ENCODE measurements around the gene CT83.
A peak's percentile ranks its signal among the peaks of the same experiment; 100 is the strongest.

Gene CT83

DNA sequence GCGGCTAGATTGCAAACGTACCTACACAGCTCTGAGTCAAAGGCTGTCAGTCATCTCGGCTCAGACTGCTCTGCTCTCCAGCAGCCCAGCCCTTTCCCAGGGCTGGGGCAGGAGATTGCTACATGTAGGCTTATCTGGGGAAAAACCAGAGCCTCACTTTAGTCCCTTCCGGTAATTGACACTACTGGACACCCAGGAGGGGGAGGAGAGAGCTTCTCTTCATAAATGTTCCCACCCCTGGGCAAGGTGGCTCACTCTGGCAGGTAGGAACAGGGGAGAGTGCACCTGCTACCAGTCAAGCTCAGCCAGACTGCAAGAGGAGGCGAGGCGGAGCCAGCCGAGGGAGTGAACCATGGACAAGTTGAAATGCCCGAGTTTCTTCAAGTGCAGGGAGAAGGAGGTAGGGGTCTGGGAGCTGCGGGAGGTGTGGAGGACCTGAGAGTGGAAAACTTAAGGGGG lies 26.4 kb downstream of the CT83 start, which contains the start of gene SLC6A14:
Gene SLC6A14 (plus strand): TSS at position 249 of the 459 bp plus-strand sequence. CDS start 104 bp downstream, at position 353.
- Mint-ChIP-seq H3K9me3 (no peaks in the 10 kb centered on the region), H3K27ac (no peak within 1 kb of the TSS), H3K27me3 (ENCODE audit: low read depth, poor library complexity) (no peaks in the 10 kb centered on the region), H3K4me1 (no peaks in the 10 kb centered on the region), H3K4me3 (no peak within 1 kb of the TSS), H3K36me3 (ENCODE audit: low read depth) (no peaks in the 10 kb centered on the region)
- peak; percentile 1 for DNase-seq
- TF ChIP-seq, protein P1, sequence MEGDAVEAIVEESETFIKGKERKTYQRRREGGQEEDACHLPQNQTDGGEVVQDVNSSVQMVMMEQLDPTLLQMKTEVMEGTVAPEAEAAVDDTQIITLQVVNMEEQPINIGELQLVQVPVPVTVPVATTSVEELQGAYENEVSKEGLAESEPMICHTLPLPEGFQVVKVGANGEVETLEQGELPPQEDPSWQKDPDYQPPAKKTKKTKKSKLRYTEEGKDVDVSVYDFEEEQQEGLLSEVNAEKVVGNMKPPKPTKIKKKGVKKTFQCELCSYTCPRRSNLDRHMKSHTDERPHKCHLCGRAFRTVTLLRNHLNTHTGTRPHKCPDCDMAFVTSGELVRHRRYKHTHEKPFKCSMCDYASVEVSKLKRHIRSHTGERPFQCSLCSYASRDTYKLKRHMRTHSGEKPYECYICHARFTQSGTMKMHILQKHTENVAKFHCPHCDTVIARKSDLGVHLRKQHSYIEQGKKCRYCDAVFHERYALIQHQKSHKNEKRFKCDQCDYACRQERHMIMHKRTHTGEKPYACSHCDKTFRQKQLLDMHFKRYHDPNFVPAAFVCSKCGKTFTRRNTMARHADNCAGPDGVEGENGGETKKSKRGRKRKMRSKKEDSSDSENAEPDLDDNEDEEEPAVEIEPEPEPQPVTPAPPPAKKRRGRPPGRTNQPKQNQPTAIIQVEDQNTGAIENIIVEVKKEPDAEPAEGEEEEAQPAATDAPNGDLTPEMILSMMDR (IDR thresholded peaks at IDR 0.05): no peak

DNA sequence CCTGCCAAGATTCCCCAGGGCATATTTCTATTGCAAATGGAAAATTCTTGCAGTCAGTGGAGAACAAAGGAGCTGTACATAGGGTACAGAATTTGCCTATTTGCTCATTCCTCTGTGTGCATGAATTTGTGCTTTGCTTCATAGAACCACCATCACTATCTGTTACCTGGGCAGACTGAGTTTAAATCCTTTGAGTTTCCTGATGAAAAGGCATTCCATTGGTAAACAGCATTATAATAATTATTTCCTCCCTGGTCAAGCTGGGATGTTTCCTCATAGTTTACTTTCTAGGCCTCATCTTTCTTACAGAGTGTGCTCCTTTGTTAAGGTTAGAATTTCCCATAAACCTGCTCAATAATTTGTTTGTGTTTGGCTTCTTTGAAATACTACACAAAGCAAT lies 27.2 kb downstream of the CT83 start:
- Mint-ChIP-seq H3K27me3 (ENCODE audit: low read depth, poor library complexity) (no peaks in the 10 kb centered on the region), H3K4me3 (no peak overlapping the region), H3K27ac (no peak overlapping the region), H3K4me1 (no peaks in the 10 kb centered on the region), H3K36me3 (ENCODE audit: low read depth) (no peaks in the 10 kb centered on the region), H3K9me3 (no peaks in the 10 kb centered on the region)
- TF ChIP-seq, protein P1 (IDR thresholded peaks at IDR 0.05): no peak
- no peak for DNase-seq

DNA sequence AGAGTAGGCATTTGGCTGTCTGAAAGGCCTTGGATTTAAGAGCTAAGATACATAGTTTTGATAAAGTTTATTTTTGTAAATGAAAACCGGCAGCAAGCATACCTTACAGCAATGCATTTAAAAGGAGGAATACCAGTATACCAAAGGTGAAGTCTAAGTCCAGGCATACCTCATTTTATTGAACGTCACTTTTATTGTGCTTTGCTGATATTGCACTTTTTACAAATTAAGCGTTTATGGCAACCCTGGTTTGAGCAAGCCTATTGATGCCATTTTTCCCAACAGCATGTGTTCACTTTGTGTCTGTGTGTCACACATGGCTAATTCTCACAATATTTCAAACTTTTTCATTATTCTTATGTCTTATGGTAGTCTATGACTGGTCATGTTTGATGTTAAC lies 34.8 kb downstream of the CT83 start:
- H3K36me3 Mint-ChIP-seq (ENCODE audit: low read depth): no peaks in the 10 kb centered on the region
- H3K4me3 Mint-ChIP-seq: no peak overlapping the region
- no peak overlapping the region for H3K27ac Mint-ChIP-seq
- TF ChIP-seq, protein P1 (IDR thresholded peaks at IDR 0.05): no peak
- H3K4me1 Mint-ChIP-seq: no peaks in the 10 kb centered on the region
- no peak for DNase-seq
- H3K9me3 Mint-ChIP-seq: no peaks in the 10 kb centered on the region
- no peaks in the 10 kb centered on the region for H3K27me3 Mint-ChIP-seq (ENCODE audit: low read depth, poor library complexity)

DNA sequence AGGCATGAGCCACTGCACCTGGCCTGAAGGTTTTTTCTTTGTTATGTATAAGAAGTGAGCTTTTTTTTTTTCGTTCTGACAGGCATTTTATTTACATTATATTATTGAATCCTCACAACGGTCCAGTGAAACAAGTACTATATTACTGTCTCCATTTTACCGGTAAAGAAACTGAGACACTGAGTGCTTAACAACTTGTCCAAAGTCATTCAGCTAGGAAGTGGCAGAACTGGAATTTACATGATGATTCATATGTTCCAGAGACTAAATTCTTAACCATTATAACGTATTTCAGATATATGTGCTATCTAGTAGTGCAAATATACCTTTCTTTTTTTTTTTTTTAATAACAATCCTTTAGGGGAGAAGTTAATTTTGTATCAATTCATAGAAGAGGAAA lies 44.8 kb downstream of the CT83 start:
- H3K27ac Mint-ChIP-seq: no peak overlapping the region
- H3K27me3 Mint-ChIP-seq (ENCODE audit: low read depth, poor library complexity): peaks cover 2% of the 10 kb centered on the region
- no peak overlapping the region for H3K4me3 Mint-ChIP-seq
- no peak for DNase-seq
- H3K4me1 Mint-ChIP-seq: no peaks in the 10 kb centered on the region
- no peaks in the 10 kb centered on the region for H3K36me3 Mint-ChIP-seq (ENCODE audit: low read depth)
- TF ChIP-seq, protein P1 (IDR thresholded peaks at IDR 0.05): no peak
- no peaks in the 10 kb centered on the region for H3K9me3 Mint-ChIP-seq

DNA sequence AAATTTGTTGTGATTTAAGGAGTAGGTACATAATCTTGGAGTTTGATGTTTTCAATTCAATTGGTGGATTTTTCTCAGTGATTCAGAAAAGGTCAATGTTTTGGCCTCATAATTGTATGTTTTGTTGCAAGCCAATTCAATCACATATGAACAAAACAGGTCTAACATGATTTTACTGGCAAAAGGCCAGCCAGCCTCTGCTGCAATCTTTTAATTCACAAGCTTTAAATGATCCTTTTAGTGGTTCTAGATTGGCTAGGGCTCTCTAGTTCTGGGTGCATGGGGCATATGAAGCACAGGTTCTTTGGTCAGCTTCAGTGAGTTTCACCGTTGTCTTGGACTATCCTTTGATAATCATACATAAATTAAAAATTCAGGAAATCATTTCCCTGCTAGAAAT lies 45.6 kb downstream of the CT83 start:
- no peaks in the 10 kb centered on the region for H3K4me1 Mint-ChIP-seq
- no peaks in the 10 kb centered on the region for H3K36me3 Mint-ChIP-seq (ENCODE audit: low read depth)
- no peak for DNase-seq
- peaks cover 2% of the 10 kb centered on the region for H3K27me3 Mint-ChIP-seq (ENCODE audit: low read depth, poor library complexity)
- TF ChIP-seq, protein P1 (IDR thresholded peaks at IDR 0.05): no peak
- H3K27ac Mint-ChIP-seq: no peak overlapping the region
- no peaks in the 10 kb centered on the region for H3K9me3 Mint-ChIP-seq
- H3K4me3 Mint-ChIP-seq: no peak overlapping the region

DNA sequence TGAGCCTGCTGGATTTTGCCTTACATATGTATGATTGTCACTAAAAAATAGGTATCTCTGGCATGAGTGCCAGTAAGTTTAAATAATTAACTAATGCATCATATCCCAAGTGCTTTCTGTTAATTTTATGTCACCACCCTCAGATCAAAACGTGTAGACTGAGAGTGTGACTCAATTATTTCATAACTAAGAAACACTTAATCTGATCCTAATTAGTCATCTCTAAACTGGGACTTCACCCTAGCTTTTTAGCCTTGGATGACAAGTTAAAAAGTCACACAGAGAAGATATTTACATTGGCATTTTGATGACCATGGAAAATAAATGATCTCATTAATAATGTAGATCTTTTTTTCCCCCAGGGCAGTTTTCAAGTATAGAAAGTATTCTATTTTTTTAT lies 49.5 kb downstream of the CT83 start:
- peaks cover 21% of the 10 kb centered on the region for H3K9me3 Mint-ChIP-seq
- no peak overlapping the region for H3K4me3 Mint-ChIP-seq
- no peaks in the 10 kb centered on the region for H3K36me3 Mint-ChIP-seq (ENCODE audit: low read depth)
- peaks cover 8% of the 10 kb centered on the region for H3K27me3 Mint-ChIP-seq (ENCODE audit: low read depth, poor library complexity)
- TF ChIP-seq, protein P1 (IDR thresholded peaks at IDR 0.05): no peak
- no peaks in the 10 kb centered on the region for H3K4me1 Mint-ChIP-seq
- H3K27ac Mint-ChIP-seq: no peak overlapping the region
- DNase-seq: no peak

Measured in nephron progenitor cell (in vitro differentiated cells).